ENCODE data around the gene RARA. TPM values are rescaled to one million over a fixed set of nuclear protein-coding genes. Genes with fewer than 3 reads are reported as not detected.

Gene RARA
- total RNA-seq, 1 experiment from 2014 or later, result 35.1 TPM

DNA sequence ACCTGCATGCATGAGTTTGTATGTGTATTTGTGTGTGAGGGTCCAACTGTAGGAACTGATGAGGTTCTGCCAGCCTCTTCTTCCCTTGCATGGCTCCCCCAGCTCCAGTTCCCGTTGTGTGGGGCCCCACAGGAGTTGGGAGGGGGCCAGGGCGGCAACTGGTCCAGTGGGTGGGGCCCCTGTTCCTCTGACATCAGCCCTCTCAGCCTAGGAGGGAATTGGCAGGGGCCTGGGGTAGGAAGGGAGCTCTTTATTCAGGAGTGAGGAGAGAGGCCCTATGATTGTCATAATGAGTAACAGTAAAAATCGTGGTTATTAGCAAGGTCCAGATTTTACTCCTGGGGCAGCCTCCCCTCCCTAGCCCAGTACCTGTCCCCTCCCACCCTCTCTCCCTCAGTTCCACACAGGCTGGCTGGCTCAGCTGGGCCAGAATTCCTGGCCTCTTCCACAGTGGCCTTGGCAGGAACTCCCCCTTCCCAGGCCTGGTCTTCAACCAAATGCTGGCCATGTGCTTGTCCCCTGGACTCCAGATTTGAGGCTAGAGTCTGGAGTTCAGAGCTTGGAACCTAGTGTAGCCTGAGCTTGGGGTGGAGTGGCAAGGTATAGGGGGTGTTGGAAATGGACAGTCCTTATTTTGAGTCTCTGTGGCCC, 18.9 kb downstream of the RARA start:
- no peaks in the 10 kb centered on the region for H3K27me3 ChIP-seq (ENCODE audit: insufficient read depth, low read length)
- RAD21 ChIA-PET (ENCODE audit: low non-redundant PET in 1 of 2, low total read pairs in 2 of 2, uncharacterized antibody in 2 of 2, unreplicated experiment in 2 of 2), result no interaction called here
- peaks cover 27 to 28% of the 10 kb centered on the region in 2 experiments for H3K4me1 ChIP-seq (ENCODE audit: control insufficient read depth in 1 of 2, insufficient read depth in 2 of 2, low read length in 2 of 2)
- no peak for TF ChIP-seq YY1 (IDR thresholded peaks at IDR 0.05; ENCODE audit: extremely low read depth, insufficient replicate concordance, low read depth, low read length)
- no peak for TF ChIP-seq SRF (IDR thresholded peaks at IDR 0.05; ENCODE audit: low read depth)
- TF ChIP-seq ZFX (IDR thresholded peaks at IDR 0.05), result no peak
- no peak for TF ChIP-seq RAD21 (IDR thresholded peaks at IDR 0.05; ENCODE audit: low read depth)
- no peak for TF ChIP-seq POLR2AphosphoS5 (IDR thresholded peaks at IDR 0.05; ENCODE audit: low read depth, low read length)
- TF ChIP-seq EZH2 (IDR thresholded peaks at IDR 0.05), result no peak
- TF ChIP-seq SP1 (IDR thresholded peaks at IDR 0.05; ENCODE audit: low read depth), result no peak
- no peak for TF ChIP-seq FOSL1 (IDR thresholded peaks at IDR 0.05; ENCODE audit: low read depth)
- no peak for TF ChIP-seq POLR2A (IDR thresholded peaks at IDR 0.05; ENCODE audit: borderline replicate concordance, extremely low read depth, insufficient read depth, insufficient read length)
- no peak overlapping the region for H3K4me2 ChIP-seq (ENCODE audit: low read length)
- ATAC-seq (no peak), DNase-seq (ENCODE audit: low read depth, low spot score) (no peak)
- no peak overlapping the region for H2AFZ ChIP-seq (ENCODE audit: low read depth, low read length, poor library complexity, severe bottlenecking)
- H3K79me2 ChIP-seq (ENCODE audit: insufficient read depth, low read length), result peaks cover 79% of the 10 kb centered on the region
- POLR2A ChIA-PET, result interaction anchor here (1.7 kb wide), 1 partner anchor 11 kb away, joined by 8 read pairs; no protein-coding TSS in a partner anchor
- no peaks in the 10 kb centered on the region for H3K9me3 ChIP-seq (ENCODE audit: control insufficient read depth in 1 of 2, insufficient read depth in 1 of 2, low read depth in 1 of 2, low read length in 2 of 2)
- CTCF ChIA-PET, result interaction anchor here (1.0 to 2.4 kb wide), 2 partner anchors 9 to 12 kb away, joined by 3 to 6 read pairs; no protein-coding TSS in a partner anchor
- H3K27ac ChIP-seq (ENCODE audit: low read depth, low read length), result no peak overlapping the region
- H3K4me3 ChIP-seq (replicated peaks in 1 of 2; ENCODE audit: low read depth in 1 of 2, low read length in 2 of 2), result no peak overlapping the region
- no TSS peak for BruUV-seq (replicated peaks)
- no peaks in the 10 kb centered on the region for H3K9me2 ChIP-seq (ENCODE audit: insufficient read depth)
- no peaks in the 10 kb centered on the region for H4K20me1 ChIP-seq (ENCODE audit: insufficient read depth)
- intact Hi-C loops (cut with micrococcal nuclease), result no loop called here
- no peak overlapping the region for H3K9ac ChIP-seq (ENCODE audit: low read length)
- peaks cover 0 to 10% of the 10 kb centered on the region in 2 experiments; a peak in 2 of 4 replicates for H3K36me3 ChIP-seq (ENCODE audit: control insufficient read depth in 1 of 2, insufficient read depth in 2 of 2, low read length in 2 of 2)

DNA sequence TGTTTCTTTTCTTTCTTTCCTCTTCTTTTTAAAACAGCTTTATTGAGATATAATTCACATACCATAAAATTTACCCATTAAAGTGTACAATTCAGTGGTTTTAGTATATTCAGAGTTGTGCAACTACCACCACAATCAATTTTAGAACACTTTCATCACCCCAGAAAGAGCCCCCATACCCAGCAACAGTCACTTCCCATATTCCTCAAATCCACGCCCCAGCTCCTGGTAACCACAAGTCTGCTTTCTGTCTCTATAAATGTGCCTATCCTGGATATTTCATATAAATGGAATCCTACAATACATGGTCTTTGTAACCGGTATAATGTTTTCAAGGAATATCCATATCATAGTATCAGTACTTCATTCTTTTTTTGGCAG, 19.4 kb downstream of the RARA start:
- H3K4me1 ChIP-seq (ENCODE audit: control insufficient read depth in 1 of 2, insufficient read depth in 2 of 2, low read length in 2 of 2), result peaks cover 21 to 23% of the 10 kb centered on the region in 2 experiments
- RAD21 ChIA-PET (ENCODE audit: low non-redundant PET in 1 of 2, low total read pairs in 2 of 2, uncharacterized antibody in 2 of 2, unreplicated experiment in 2 of 2), result no interaction called here
- H2AFZ ChIP-seq (ENCODE audit: low read depth, low read length, poor library complexity, severe bottlenecking), result no peak overlapping the region
- ATAC-seq, result no peak
- DNase-seq (ENCODE audit: low read depth, low spot score), result no peak
- TF ChIP-seq POLR2AphosphoS5 (IDR thresholded peaks at IDR 0.05; ENCODE audit: low read depth, low read length) (no peak), ATF3 (IDR thresholded peaks at IDR 0.05) (no peak), SP1 (IDR thresholded peaks at IDR 0.05; ENCODE audit: low read depth) (no peak), ELF1 (IDR thresholded peaks at IDR 0.05; ENCODE audit: borderline replicate concordance, low read depth) (no peak), RAD21 (IDR thresholded peaks at IDR 0.05; ENCODE audit: low read depth) (no peak), POLR2A (IDR thresholded peaks at IDR 0.05; ENCODE audit: borderline replicate concordance, extremely low read depth, insufficient read depth, insufficient read length) (no peak), ZFX (IDR thresholded peaks at IDR 0.05) (no peak), TCF7L2 (IDR thresholded peaks at IDR 0.05; ENCODE audit: borderline replicate concordance, extremely low read depth, insufficient read depth, insufficient read length) (no peak), YY1 (IDR thresholded peaks at IDR 0.05; ENCODE audit: extremely low read depth, insufficient replicate concordance, low read depth, low read length) (no peak), CBX3 (IDR thresholded peaks at IDR 0.05; ENCODE audit: low read depth) (no peak), MAX (IDR thresholded peaks at IDR 0.05) (no peak), SRF (IDR thresholded peaks at IDR 0.05; ENCODE audit: low read depth) (no peak), EZH2phosphoT487 (IDR thresholded peaks at IDR 0.05; ENCODE audit: borderline replicate concordance) (no peak)
- TF ChIP-seq, protein P1, sequence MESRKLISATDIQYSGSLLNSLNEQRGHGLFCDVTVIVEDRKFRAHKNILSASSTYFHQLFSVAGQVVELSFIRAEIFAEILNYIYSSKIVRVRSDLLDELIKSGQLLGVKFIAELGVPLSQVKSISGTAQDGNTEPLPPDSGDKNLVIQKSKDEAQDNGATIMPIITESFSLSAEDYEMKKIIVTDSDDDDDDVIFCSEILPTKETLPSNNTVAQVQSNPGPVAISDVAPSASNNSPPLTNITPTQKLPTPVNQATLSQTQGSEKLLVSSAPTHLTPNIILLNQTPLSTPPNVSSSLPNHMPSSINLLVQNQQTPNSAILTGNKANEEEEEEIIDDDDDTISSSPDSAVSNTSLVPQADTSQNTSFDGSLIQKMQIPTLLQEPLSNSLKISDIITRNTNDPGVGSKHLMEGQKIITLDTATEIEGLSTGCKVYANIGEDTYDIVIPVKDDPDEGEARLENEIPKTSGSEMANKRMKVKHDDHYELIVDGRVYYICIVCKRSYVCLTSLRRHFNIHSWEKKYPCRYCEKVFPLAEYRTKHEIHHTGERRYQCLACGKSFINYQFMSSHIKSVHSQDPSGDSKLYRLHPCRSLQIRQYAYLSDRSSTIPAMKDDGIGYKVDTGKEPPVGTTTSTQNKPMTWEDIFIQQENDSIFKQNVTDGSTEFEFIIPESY (IDR thresholded peaks at IDR 0.05; ENCODE audit: extremely low read depth, insufficient replicate concordance, low read length), result no peak
- no peaks in the 10 kb centered on the region for H3K9me2 ChIP-seq (ENCODE audit: insufficient read depth)
- intact Hi-C loops (cut with micrococcal nuclease), result no loop called here
- no peaks in the 10 kb centered on the region for H3K9me3 ChIP-seq (ENCODE audit: control insufficient read depth in 1 of 2, insufficient read depth in 1 of 2, low read depth in 1 of 2, low read length in 2 of 2)
- H3K4me2 ChIP-seq (ENCODE audit: low read length), result no peak overlapping the region
- no peaks in the 10 kb centered on the region for H3K27me3 ChIP-seq (ENCODE audit: insufficient read depth, low read length)
- POLR2A ChIA-PET, result interaction anchor here (1.2 kb wide), 1 partner anchor 13 kb away, joined by 3 read pairs; no protein-coding TSS in a partner anchor
- H3K9ac ChIP-seq (ENCODE audit: low read length), result no peak overlapping the region
- H3K4me3 ChIP-seq (replicated peaks in 1 of 2; ENCODE audit: low read depth in 1 of 2, low read length in 2 of 2), result no peak overlapping the region
- no TSS peak for BruUV-seq (replicated peaks)
- peaks cover 0 to 10% of the 10 kb centered on the region in 2 experiments; a peak in 2 of 4 replicates for H3K36me3 ChIP-seq (ENCODE audit: control insufficient read depth in 1 of 2, insufficient read depth in 2 of 2, low read length in 2 of 2)
- H4K20me1 ChIP-seq (ENCODE audit: insufficient read depth), result no peaks in the 10 kb centered on the region
- peaks cover 76% of the 10 kb centered on the region for H3K79me2 ChIP-seq (ENCODE audit: insufficient read depth, low read length)
- H3K27ac ChIP-seq (ENCODE audit: low read depth, low read length), result no peak overlapping the region
- CTCF ChIA-PET, result interaction anchor here (1.0 to 2.4 kb wide), 2 partner anchors 9 to 13 kb away, joined by 3 to 6 read pairs; no protein-coding TSS in a partner anchor

Data from HCT116 (cell line).